Lower leg skin (tissue), 3 donors: Measurements from ENCODE around the gene EBLN1.

Experiments used
- POLR2A ChIP-seq, 2 donors: fragments of 450-650 bp; IDR thresholded peaks; one replicate each; pipeline ENCODE4 v1.6.1; 2016 to 2017; ENCODE audit warnings: antibody characterized with exemption in 2 of 2, mild to moderate bottlenecking in 1 of 2, moderate library complexity in 1 of 2
- TF ChIP-seq, protein P1 (sequence below), 3 donors: fragments of 450-650 bp; IDR thresholded peaks; one replicate each; pipeline ENCODE4 v1.5.1; 2016; ENCODE audit warnings: antibody characterized with exemption in 3 of 3, mild to moderate bottlenecking in 3 of 3, moderate library complexity in 2 of 3

DNA sequence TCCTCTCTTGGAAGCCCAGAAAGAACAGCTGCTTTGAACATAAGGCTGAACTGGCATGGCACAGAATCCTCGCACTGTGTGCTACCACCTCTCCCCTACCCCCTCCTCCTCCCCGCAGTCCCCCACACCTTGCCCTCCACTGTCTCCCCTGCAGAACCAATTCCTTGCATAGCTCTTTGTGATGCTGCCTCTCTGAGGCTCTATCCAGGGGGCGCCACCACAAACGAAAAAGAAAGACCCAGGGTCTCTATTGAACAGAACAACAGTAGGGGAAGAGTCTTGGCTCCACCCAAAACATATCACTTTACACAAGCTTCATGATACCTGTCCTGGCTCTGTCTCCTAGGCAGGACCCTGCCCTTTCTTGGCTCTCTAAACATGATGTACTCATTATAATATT lies 26.2 kb upstream of the EBLN1 start:
- TF ChIP-seq, protein P1, sequence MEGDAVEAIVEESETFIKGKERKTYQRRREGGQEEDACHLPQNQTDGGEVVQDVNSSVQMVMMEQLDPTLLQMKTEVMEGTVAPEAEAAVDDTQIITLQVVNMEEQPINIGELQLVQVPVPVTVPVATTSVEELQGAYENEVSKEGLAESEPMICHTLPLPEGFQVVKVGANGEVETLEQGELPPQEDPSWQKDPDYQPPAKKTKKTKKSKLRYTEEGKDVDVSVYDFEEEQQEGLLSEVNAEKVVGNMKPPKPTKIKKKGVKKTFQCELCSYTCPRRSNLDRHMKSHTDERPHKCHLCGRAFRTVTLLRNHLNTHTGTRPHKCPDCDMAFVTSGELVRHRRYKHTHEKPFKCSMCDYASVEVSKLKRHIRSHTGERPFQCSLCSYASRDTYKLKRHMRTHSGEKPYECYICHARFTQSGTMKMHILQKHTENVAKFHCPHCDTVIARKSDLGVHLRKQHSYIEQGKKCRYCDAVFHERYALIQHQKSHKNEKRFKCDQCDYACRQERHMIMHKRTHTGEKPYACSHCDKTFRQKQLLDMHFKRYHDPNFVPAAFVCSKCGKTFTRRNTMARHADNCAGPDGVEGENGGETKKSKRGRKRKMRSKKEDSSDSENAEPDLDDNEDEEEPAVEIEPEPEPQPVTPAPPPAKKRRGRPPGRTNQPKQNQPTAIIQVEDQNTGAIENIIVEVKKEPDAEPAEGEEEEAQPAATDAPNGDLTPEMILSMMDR (IDR thresholded peaks at IDR 0.05): no peak
- TF ChIP-seq POLR2A (IDR thresholded peaks at IDR 0.05): no peak
